HG03045 (cell line): Measurements from ENCODE around the gene RAB11FIP3.
"Not testable (repeated sequence)": the region's sequence is repeated elsewhere in the genome, so short reads cannot be mapped to it uniquely, and the experiment has no call there.

Source experiments
- ATAC-seq: cut with Tn5 transposase; IDR thresholded peaks from one replicate; pipeline ENCODE4 v1.9.1; 2021; ENCODE audit warnings: mild to moderate bottlenecking, moderate library complexity; ENCODE audit not compliant: unreplicated experiment

Gene RAB11FIP3

GRCh38 chr16:491220-491919 is 65.9 kb downstream of the RAB11FIP3 start:
- ATAC-seq: no peak

- ATAC-seq: no peak
Observed at GRCh38 chr16:492211-492875, 66.9 kb downstream of the RAB11FIP3 start.

- not testable (repeated sequence) for ATAC-seq
Observed at GRCh38 chr16:494676-495075, 69.2 kb downstream of the RAB11FIP3 start.

GRCh38 chr16:495127-495748 is 69.8 kb downstream of the RAB11FIP3 start:
- ATAC-seq: no peak

GRCh38 chr16:496097-496886 is 70.8 kb downstream of the RAB11FIP3 start:
- no peak for ATAC-seq

- no peak for ATAC-seq
Observed at GRCh38 chr16:497258-497657, 71.8 kb downstream of the RAB11FIP3 start.

GRCh38 chr16:499924-500323 is 74.5 kb downstream of the RAB11FIP3 start:
- ATAC-seq: no peak

GRCh38 chr16:500709-501108 is 75.3 kb downstream of the RAB11FIP3 start:
- ATAC-seq: no peak

- ATAC-seq: no peak
Observed at GRCh38 chr16:502179-502943, 76.9 kb downstream of the RAB11FIP3 start.

- ATAC-seq: no peak
Observed at GRCh38 chr16:503150-504071, 78.0 kb downstream of the RAB11FIP3 start.

GRCh38 chr16:505479-506245 is 80.2 kb downstream of the RAB11FIP3 start:
- no peak for ATAC-seq

- no peak for ATAC-seq
Observed at GRCh38 chr16:506246-506546, 80.7 kb downstream of the RAB11FIP3 start.

- ATAC-seq: not testable (repeated sequence)
Observed at GRCh38 chr16:507527-507926, 82.1 kb downstream of the RAB11FIP3 start.

- no peak for ATAC-seq
Observed at GRCh38 chr16:507996-508395, 82.5 kb downstream of the RAB11FIP3 start.

- ATAC-seq: no peak
Observed at GRCh38 chr16:508884-509736, 83.7 kb downstream of the RAB11FIP3 start.

- no peak for ATAC-seq
Observed at GRCh38 chr16:510066-510825, 84.8 kb downstream of the RAB11FIP3 start.

- ATAC-seq: no peak
Observed at GRCh38 chr16:512802-513201, 87.4 kb downstream of the RAB11FIP3 start.
